Lung (tissue), 12 donors: Measurements from ENCODE around the gene TLX3. TPM values are rescaled to one million over a fixed set of nuclear protein-coding genes. Genes with fewer than 3 reads are reported as not detected.

Source experiments
- ATAC-seq: fragments of 200-7000 bp; cut with Tn5 transposase; one replicate; pipeline ENCODE4 v1.9.1; 2020; ENCODE audit warnings: moderate number of reproducible peaks; ENCODE audit not compliant: insufficient read depth, low FRiP score
- DNase-seq, 3 donors: peaks; one replicate each; pipeline ENCODE4 v3.0.0-alpha.2; 2013 to 2017
- H3K27ac ChIP-seq, 2 donors: one replicate each; pipeline ENCODE4 v1.5.1; 2013; ENCODE audit warnings: mild to moderate bottlenecking in 2 of 2, moderate library complexity in 2 of 2, control low read depth in 1 of 2, inconsistent platforms in 1 of 2, low read depth in 1 of 2, low read length in 1 of 2
- H3K27me3 ChIP-seq, 3 donors: one replicate each; pipeline ENCODE4 v1.5.1; 2013; ENCODE audit warnings: low read length in 2 of 3; ENCODE audit not compliant: control insufficient read depth in 3 of 3, insufficient read depth in 3 of 3
- H3K36me3 ChIP-seq, 4 donors: one replicate each; pipeline ENCODE4 v1.5.1; 2013; ENCODE audit warnings: low read length in 4 of 4, mild to moderate bottlenecking in 1 of 4, moderate library complexity in 1 of 4; ENCODE audit not compliant: control insufficient read depth in 4 of 4, insufficient read depth in 4 of 4
- H3K4me1 ChIP-seq, 5 donors: one replicate each; pipeline ENCODE4 v1.5.1; 2013; ENCODE audit warnings: low read length in 5 of 5, mild to moderate bottlenecking in 2 of 5, moderate library complexity in 1 of 5; ENCODE audit not compliant: control insufficient read depth in 5 of 5, insufficient read depth in 5 of 5
- H3K4me3 ChIP-seq: one replicate; pipeline ENCODE4 v1.5.1; 2013; ENCODE audit warnings: mild to moderate bottlenecking, control low read depth, moderate library complexity
- H3K9ac ChIP-seq, 2 donors: one replicate each; pipeline ENCODE4 v1.5.1; 2013; ENCODE audit warnings: low read length in 2 of 2, control low read depth in 1 of 2; ENCODE audit not compliant: insufficient read depth in 1 of 2
- H3K9me3 ChIP-seq, 4 donors: one replicate each; pipeline ENCODE4 v1.5.1; 2013; ENCODE audit warnings: low read length in 3 of 4, mild to moderate bottlenecking in 1 of 4, moderate library complexity in 1 of 4; ENCODE audit not compliant: control insufficient read depth in 4 of 4, insufficient read depth in 3 of 4
- CTCF ChIP-seq: IDR thresholded peaks from 2 replicates; pipeline ENCODE4 v1.5.1; 2012; ENCODE audit warnings: mild to moderate bottlenecking; ENCODE audit errors: control extremely low read depth, extremely low read depth
- WGBS, 2 donors: extraction: QIAGEN DNeasy Blood & Tissue Kit; methylation state at CpG; one replicate each; pipeline ENCODE4 v1.1.7; 2013; 5-methylcytosine and 5-hydroxymethylcytosine counted together
- polyA plus RNA-seq, 2 donors: library from polyadenylated mRNA; stranded (reverse); fragments of 200-250 nt; gene quantifications; one replicate each; pipeline ENCODE4 v1.2.1, GENCODE V29; 2013
- total RNA-seq, 2 donors: library from RNA; depleted of rRNA in 1 of 2; stranded (reverse); fragments of >200 nt in 1 of 2; gene quantifications; one replicate each; pipeline ENCODE4 v1.2.1, GENCODE V29; 2014 to 2021
- donor health status: control.
- donor health status: control.
- donor health status: Bipolar disorder and iron deficiency.
- donor health status: healthy.
- donor health status: DM: yes; HTN: yes; CAD: no.

Gene TLX3
- total and polyA plus RNA-seq, 4 donors: not detected

- no peak for DNase-seq
- ATAC-seq: no peak
- no peaks in the 10 kb centered on the region for H3K4me1 ChIP-seq
- peaks cover 0 to 1% (median 0%) of the 10 kb centered on the region in 4 donors for H3K36me3 ChIP-seq
- no peak for TF ChIP-seq CTCF
- H3K27me3 ChIP-seq: no peaks in the 10 kb centered on the region
- no peak overlapping the region for H3K4me3 ChIP-seq
- H3K9ac ChIP-seq: no peak overlapping the region
- H3K9me3 ChIP-seq: no peaks in the 10 kb centered on the region
- no peak overlapping the region for H3K27ac ChIP-seq
Measured at GRCh38 chr5:171263181-171263580, 45.9 kb upstream of the TLX3 start.

GRCh38 chr5:171264843-171265242, 44.2 kb upstream of the TLX3 start:
- DNase-seq (no peak), ATAC-seq (no peak)
- no peak overlapping the region for H3K27ac ChIP-seq
- peaks cover 0 to 1% (median 0%) of the 10 kb centered on the region in 4 donors for H3K36me3 ChIP-seq
- no peaks in the 10 kb centered on the region for H3K4me1 ChIP-seq
- no peak for TF ChIP-seq CTCF
- H3K9ac ChIP-seq: no peak overlapping the region
- no peak overlapping the region for H3K4me3 ChIP-seq
- no peaks in the 10 kb centered on the region for H3K27me3 ChIP-seq
- 64 to 71% methylated on average over 2 of the region's 2 CpGs for WGBS, 2 donors
- no peaks in the 10 kb centered on the region for H3K9me3 ChIP-seq

GRCh38 chr5:171268700-171269620, 40.1 kb upstream of the TLX3 start:
- Histone ChIP-seq H3K9ac (no peak overlapping the region), H3K36me3 (peaks cover 0 to 1% (median 0%) of the 10 kb centered on the region in 4 donors), H3K27ac (no peak overlapping the region), H3K4me1 (no peaks in the 10 kb centered on the region), H3K9me3 (no peaks in the 10 kb centered on the region), H3K27me3 (no peaks in the 10 kb centered on the region), H3K4me3 (no peak overlapping the region)
- no peak for ATAC-seq
- WGBS, 2 donors: 91% methylated on average over 7 of the region's 7 CpGs
- no peak for DNase-seq
- no peak for TF ChIP-seq CTCF

GRCh38 chr5:171269717-171270116, 39.3 kb upstream of the TLX3 start:
- Histone ChIP-seq H3K27me3 (no peaks in the 10 kb centered on the region), H3K4me1 (no peaks in the 10 kb centered on the region), H3K9me3 (no peaks in the 10 kb centered on the region), H3K27ac (no peak overlapping the region), H3K9ac (no peak overlapping the region), H3K36me3 (peaks cover 0 to 1% (median 0%) of the 10 kb centered on the region in 4 donors), H3K4me3 (no peak overlapping the region)
- DNase-seq (no peak), ATAC-seq (no peak)
- TF ChIP-seq CTCF: no peak
- WGBS, 2 donors: 80 to 88% methylated on average over 2 of the region's 2 CpGs
